Measurements from ENCODE around the gene LIMS4. TPM values are rescaled to one million over a fixed set of nuclear protein-coding genes. Genes with fewer than 3 reads are reported as not detected.

LIMS4 gene, protein sequence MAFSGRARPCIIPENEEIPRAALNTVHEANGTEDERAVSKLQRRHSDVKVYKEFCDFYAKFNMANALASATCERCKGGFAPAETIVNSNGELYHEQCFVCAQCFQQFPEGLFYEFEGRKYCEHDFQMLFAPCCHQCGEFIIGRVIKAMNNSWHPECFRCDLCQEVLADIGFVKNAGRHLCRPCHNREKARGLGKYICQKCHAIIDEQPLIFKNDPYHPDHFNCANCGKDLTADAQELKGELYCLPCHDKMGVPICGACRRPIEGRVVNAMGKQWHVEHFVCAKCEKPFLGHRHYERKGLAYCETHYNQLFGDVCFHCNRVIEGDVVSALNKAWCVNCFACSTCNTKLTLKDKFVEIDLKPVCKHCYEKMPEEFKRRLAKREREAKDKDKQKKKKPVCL
- 4.9 and 6.3 TPM in 2 replicates for total RNA-seq

DNA sequence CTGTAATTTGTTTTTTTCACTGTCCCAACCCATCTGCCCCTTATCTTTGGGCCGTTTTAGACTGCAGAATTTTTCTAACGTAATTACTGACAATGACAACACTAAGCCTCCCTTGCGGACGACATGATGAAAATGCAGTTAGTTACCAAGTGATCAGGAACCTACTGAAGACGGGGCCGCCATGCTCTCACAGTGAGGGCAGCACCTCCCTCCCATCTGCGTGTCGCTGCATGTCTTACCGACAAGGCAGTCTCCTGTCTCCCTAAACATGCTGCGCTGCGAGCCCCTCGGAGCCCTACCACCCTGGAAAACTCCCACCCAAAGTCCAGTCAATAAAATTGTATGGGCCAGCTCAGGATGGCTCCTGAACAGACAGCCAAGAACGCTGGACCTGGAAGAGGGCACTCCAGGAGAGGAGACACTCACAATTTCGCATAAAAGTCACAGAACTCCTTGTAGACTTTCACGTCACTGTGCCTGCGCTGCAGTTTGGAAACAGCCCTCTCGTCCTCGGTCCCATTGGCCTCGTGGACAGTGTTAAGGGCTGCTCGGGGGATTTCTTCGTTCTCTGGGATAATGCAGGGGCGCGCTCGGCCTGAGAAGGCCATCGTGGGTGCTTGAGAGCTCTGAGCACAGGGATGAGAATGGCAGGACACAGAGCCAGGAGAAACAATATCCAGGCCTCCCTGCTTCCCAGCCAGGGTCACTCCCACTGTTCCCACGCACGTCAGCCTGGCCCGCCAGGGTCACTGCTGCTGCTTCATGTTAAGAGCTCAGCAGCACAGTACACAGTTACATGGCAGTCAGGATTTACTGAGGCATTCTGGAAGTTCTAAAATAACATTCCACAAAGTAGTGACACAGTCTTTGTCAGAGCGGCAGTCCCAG, at the start of gene LIMS4:
TSS of gene LIMS4 (minus strand) at position 646 of the 888 bp plus-strand sequence. CDS start at position 608, 38 bp downstream.

Other genes starting within 250 kb of the LIMS4 start
- 15.4 and 21.5 TPM in 2 replicates for gene RGPD6, start 104.4 kb upstream of the LIMS4 start, total RNA-seq
- gene BUB1, start 205.2 kb upstream of the LIMS4 start, total RNA-seq: 45.8 and 49.7 TPM in 2 replicates

All from mammary microvascular endothelial cell (primary cell).